Measurements from ENCODE around the gene FASTKD2.

The FASTKD2 gene

GRCh38 chr2:206765242-206766056 is at the start of gene FASTKD2, which contains the start of gene MDH1B:
Gene FASTKD2 (plus strand): TSS chr2:206765606. CDS start chr2:206766694, 1,088 bp downstream.
Gene MDH1B (minus strand): TSS chr2:206765328. CDS start chr2:206765271, 57 bp downstream.
- H3K27ac ChIP-seq, result peak within 1 kb of the TSS; percentile 86 to 89
- H3K4me1 ChIP-seq, result peaks cover 0 to 42% (median 15%) of the 10 kb centered on the region in 4 donors
- intact Hi-C loops (cut with DNase I; ENCODE audit: low total_unique reads), result no loop called here
- H3K36me3 ChIP-seq, result peaks cover 3 to 7% (median 4%) of the 10 kb centered on the region in 3 donors
- DNase-seq, result peak; percentile 93 to 94
- H3K4me3 ChIP-seq, result peak within 1 kb of the TSS; percentile 70 to 89
- H3K9me3 ChIP-seq, result no peaks in the 10 kb centered on the region
- no peak for TF ChIP-seq CTCF (IDR thresholded peaks at IDR 0.05)
- no peaks in the 10 kb centered on the region for H3K27me3 ChIP-seq

GRCh38 chr2:206716623-206717022 is 48.8 kb upstream of the FASTKD2 start:
- H3K4me1 ChIP-seq, result no peaks in the 10 kb centered on the region
- no peak for DNase-seq
- H3K36me3 ChIP-seq, result no peaks in the 10 kb centered on the region
- intact Hi-C loops (cut with DNase I; ENCODE audit: low total_unique reads), result no loop called here
- H3K27ac ChIP-seq, result no peak overlapping the region
- no peak for TF ChIP-seq CTCF (IDR thresholded peaks at IDR 0.05)
- no peaks in the 10 kb centered on the region for H3K27me3 ChIP-seq
- H3K9me3 ChIP-seq, result no peaks in the 10 kb centered on the region
- no peak overlapping the region for H3K4me3 ChIP-seq

GRCh38 chr2:206718296-206718695 is 47.1 kb upstream of the FASTKD2 start, which contains the start of gene DYTN:
Gene DYTN (minus strand): TSS chr2:206718396. CDS start chr2:206718279, 117 bp downstream.
- DNase-seq, result no peak
- intact Hi-C loops (cut with DNase I; ENCODE audit: low total_unique reads), result no loop called here
- no peak for TF ChIP-seq CTCF (IDR thresholded peaks at IDR 0.05)
- H3K27me3 ChIP-seq, result no peaks in the 10 kb centered on the region
- H3K4me1 ChIP-seq, result no peaks in the 10 kb centered on the region
- H3K36me3 ChIP-seq, result no peaks in the 10 kb centered on the region
- H3K4me3 ChIP-seq, result no peak within 1 kb of the TSS
- H3K27ac ChIP-seq, result no peak within 1 kb of the TSS
- H3K9me3 ChIP-seq, result no peaks in the 10 kb centered on the region

GRCh38 chr2:206721256-206721920 is 44.0 kb upstream of the FASTKD2 start:
- Histone ChIP-seq H3K36me3 (no peaks in the 10 kb centered on the region), H3K27me3 (no peaks in the 10 kb centered on the region), H3K4me1 (no peaks in the 10 kb centered on the region), H3K4me3 (no peak overlapping the region), H3K27ac (no peak overlapping the region), H3K9me3 (no peaks in the 10 kb centered on the region)
- TF ChIP-seq CTCF (IDR thresholded peaks at IDR 0.05), result no peak
- intact Hi-C loops (cut with DNase I; ENCODE audit: low total_unique reads), result no loop called here
- DNase-seq, result no peak

- intact Hi-C loops (cut with DNase I; ENCODE audit: low total_unique reads), result no loop called here
Observed at GRCh38 chr2:206723288-206723687, 42.1 kb upstream of the FASTKD2 start.

More at GRCh38 chr2:206723288-206723687, 42.1 kb upstream of the FASTKD2 start:
- no peaks in the 10 kb centered on the region for H3K4me1 ChIP-seq
- H3K27ac ChIP-seq, result no peak overlapping the region
- no peak for DNase-seq
- no peak overlapping the region for H3K4me3 ChIP-seq
- H3K27me3 ChIP-seq, result no peaks in the 10 kb centered on the region
- H3K36me3 ChIP-seq, result no peaks in the 10 kb centered on the region
- H3K9me3 ChIP-seq, result no peaks in the 10 kb centered on the region
- no peak for TF ChIP-seq CTCF (IDR thresholded peaks at IDR 0.05)

Measured in tibial artery (tissue), 4 donors.